Measurements from ENCODE around the gene C22orf39. TPM values are rescaled to one million over a fixed set of nuclear protein-coding genes. Genes with fewer than 3 reads are reported as not detected.

Gene C22orf39
- total RNA-seq, 4 donors from 2014 or later = 66.9 to 90.0 (median 83.1) TPM

DNA sequence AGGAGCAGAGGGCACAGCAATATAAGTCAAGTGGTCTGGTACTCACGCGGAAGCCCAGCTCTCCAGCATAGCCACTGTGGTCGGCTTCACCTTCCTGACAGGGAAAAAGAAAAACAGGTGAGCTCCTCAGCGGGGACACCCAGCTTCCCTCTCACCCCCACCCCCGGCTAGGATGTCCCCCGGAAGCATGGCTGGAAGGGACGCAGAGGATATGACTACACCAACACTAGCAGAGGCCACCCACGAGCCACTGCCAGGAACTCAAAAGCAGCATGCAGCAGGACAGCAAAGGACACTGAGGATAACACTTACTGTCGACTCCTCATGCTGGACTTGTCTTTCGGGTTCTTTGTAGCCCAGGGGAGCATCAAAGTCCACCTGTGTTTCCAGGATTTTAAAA is 9.0 kb upstream of the C22orf39 start:
- 89 to 91% methylated on average over 10 of the region's 10 CpGs for WGBS, 2 donors
- Histone ChIP-seq H3K36me3 (peaks cover 38 to 67% of the 10 kb centered on the region in 2 donors), H3K27ac (no peak overlapping the region), H3K4me1 (no peaks in the 10 kb centered on the region), H3K4me3 (replicated peaks in 1 of 3) (no peak overlapping the region), H3K9me3 (no peaks in the 10 kb centered on the region), H3K27me3 (no peaks in the 10 kb centered on the region)
- no peak for DNase-seq
- no peak for TF ChIP-seq CTCF (IDR thresholded peaks at IDR 0.05)
- TF ChIP-seq POLR2A (IDR thresholded peaks at IDR 0.05) = no peak
- intact Hi-C loops (cut with DNase I) = no loop called here

GRCh38 chr22:19455585-19456370 is 8.3 kb upstream of the C22orf39 start:
- intact Hi-C loops (cut with DNase I) = no loop called here
- Histone ChIP-seq H3K4me1 (no peaks in the 10 kb centered on the region), H3K9me3 (no peaks in the 10 kb centered on the region), H3K27me3 (no peaks in the 10 kb centered on the region), H3K27ac (no peak overlapping the region), H3K4me3 (replicated peaks in 1 of 3) (no peak overlapping the region), H3K36me3 (peaks cover 38 to 64% of the 10 kb centered on the region in 2 donors)
- DNase-seq = no peak
- TF ChIP-seq CTCF (IDR thresholded peaks at IDR 0.05) (no peak), POLR2A (IDR thresholded peaks at IDR 0.05) (no peak)
- WGBS, 2 donors = 66 to 90% methylated on average over 4 of the region's 4 CpGs

GRCh38 chr22:19455033-19455432 is 7.5 kb upstream of the C22orf39 start:
- intact Hi-C loops (cut with DNase I) = no loop called here
- no peaks in the 10 kb centered on the region for H3K4me1 ChIP-seq
- peaks cover 38 to 61% of the 10 kb centered on the region in 2 donors for H3K36me3 ChIP-seq
- H3K4me3 ChIP-seq (replicated peaks in 1 of 3) = no peak overlapping the region
- TF ChIP-seq CTCF (IDR thresholded peaks at IDR 0.05) (no peak), POLR2A (IDR thresholded peaks at IDR 0.05) (no peak)
- H3K9me3 ChIP-seq = no peaks in the 10 kb centered on the region
- H3K27me3 ChIP-seq = no peaks in the 10 kb centered on the region
- no peak overlapping the region for H3K27ac ChIP-seq
- no peak for DNase-seq
- WGBS, 2 donors = 92 to 94% methylated on average over 2 of the region's 2 CpGs

DNA sequence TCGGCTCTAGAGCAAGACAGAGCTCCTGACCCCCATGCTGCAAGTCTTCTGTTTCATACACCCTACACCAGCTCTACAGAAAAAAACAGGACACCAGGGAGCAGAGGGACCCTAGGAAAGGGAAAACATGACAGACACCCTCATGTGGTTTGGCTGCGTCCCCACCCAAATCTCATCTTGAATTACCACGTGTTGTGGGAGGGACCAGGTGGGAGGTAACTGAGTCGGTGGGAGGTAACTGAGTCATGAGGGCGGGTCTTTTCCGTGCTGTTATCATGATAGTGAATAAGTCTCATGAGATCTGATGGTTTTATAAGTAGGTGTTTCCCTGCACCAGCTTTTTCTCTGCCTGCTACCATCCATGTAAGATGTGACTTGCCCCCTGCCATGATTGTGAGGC is 6.6 kb upstream of the C22orf39 start:
- Histone ChIP-seq H3K27ac (no peak overlapping the region), H3K4me3 (replicated peaks in 1 of 3) (no peak overlapping the region), H3K27me3 (no peaks in the 10 kb centered on the region), H3K9me3 (no peaks in the 10 kb centered on the region), H3K4me1 (no peaks in the 10 kb centered on the region), H3K36me3 (peaks cover 38 to 60% of the 10 kb centered on the region in 2 donors)
- no peak for TF ChIP-seq POLR2A (IDR thresholded peaks at IDR 0.05)
- TF ChIP-seq CTCF (IDR thresholded peaks at IDR 0.05) = no peak
- WGBS, 2 donors = 88 to 89% methylated on average over 6 of the region's 6 CpGs
- DNase-seq = no peak
- intact Hi-C loops (cut with DNase I) = no loop called here

DNA sequence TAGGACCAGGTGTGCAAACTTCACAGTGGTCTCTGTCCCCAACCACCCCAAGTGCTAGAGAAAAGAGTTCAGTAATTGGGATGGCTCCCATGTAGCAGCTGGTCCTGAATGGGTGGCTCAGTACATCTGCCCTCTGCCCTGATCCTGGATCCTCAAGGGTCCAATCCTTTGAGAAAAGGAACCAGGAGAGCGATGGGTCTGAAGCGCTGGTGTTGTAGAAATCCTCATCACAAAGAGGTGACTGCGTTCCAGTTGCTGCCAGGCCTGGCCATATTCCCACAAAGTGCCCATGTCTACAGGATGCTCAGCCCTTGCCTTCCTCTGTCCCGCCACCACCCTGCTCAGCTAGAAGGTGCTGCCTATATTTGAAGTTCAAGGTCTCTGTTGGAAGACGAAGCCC is 6.2 kb upstream of the C22orf39 start:
- intact Hi-C loops (cut with DNase I) = no loop called here

More for the DNA sequence above, 6.2 kb upstream of the C22orf39 start:
- H3K4me3 ChIP-seq (replicated peaks in 1 of 3) = no peak overlapping the region
- peaks cover 2 to 3% of the 10 kb centered on the region in 2 donors for H3K4me1 ChIP-seq
- no peak for DNase-seq
- no peaks in the 10 kb centered on the region for H3K9me3 ChIP-seq
- no peaks in the 10 kb centered on the region for H3K27me3 ChIP-seq
- peaks cover 38 to 58% of the 10 kb centered on the region in 2 donors for H3K36me3 ChIP-seq
- TF ChIP-seq POLR2A (IDR thresholded peaks at IDR 0.05) (no peak), CTCF (IDR thresholded peaks at IDR 0.05) (no peak)
- 87 to 94% methylated on average over 5 of the region's 5 CpGs for WGBS, 2 donors
- H3K27ac ChIP-seq = no peak overlapping the region

All from thyroid gland (tissue), 4 donors.